Vagina (tissue), 2 donors: ENCODE measurements around the gene DACT1. TPM values are rescaled to one million over a fixed set of nuclear protein-coding genes. Genes with fewer than 3 reads are reported as not detected.

ENCODE experiments used
- DNase-seq, 2 donors: peaks; one replicate each; pipeline ENCODE4 v3.0.0-alpha.2; 2017; ENCODE audit errors: extremely low spot score in 2 of 2
- H3K27ac ChIP-seq: fragments of 200-600 bp; sonication (generic); one replicate; pipeline ENCODE4 v1.5.1; 2019
- H3K27me3 ChIP-seq: fragments of 200-600 bp; sonication (generic); one replicate; pipeline ENCODE4 v1.5.1; 2019
- H3K36me3 ChIP-seq, 2 donors: fragments of 200-600 bp; sonication (generic); one replicate each; pipeline ENCODE4 v1.5.1; 2017 to 2019
- H3K4me1 ChIP-seq: fragments of 200-600 bp; sonication (generic); one replicate; pipeline ENCODE4 v1.5.1; 2019
- H3K4me3 ChIP-seq, 2 donors: fragments of 200-600 bp; sonication (generic); 1 replicate in 1 of 2; 2 replicates in 1 of 2; pipeline ENCODE4 v1.5.1; 2016 to 2019
- H3K9me3 ChIP-seq: fragments of 200-600 bp; sonication (generic); one replicate; pipeline ENCODE4 v1.5.1; 2019
- CTCF ChIP-seq, 3 experiments: fragments of 450-650 bp in 2 of 3; fragments of 200-600 bp in 1 of 3; sonication (generic) in 1 of 3; IDR thresholded peaks; one replicate each; pipeline ENCODE4 v1.5.1; 2017 to 2019; ENCODE audit warnings: antibody characterized with exemption in 3 of 3, mild to moderate bottlenecking in 2 of 3, moderate library complexity in 2 of 3
- POLR2A ChIP-seq, 2 donors: fragments of 450-650 bp; IDR thresholded peaks; one replicate each; pipeline ENCODE4 v1.6.1; 2017; ENCODE audit warnings: antibody characterized with exemption in 2 of 2, mild to moderate bottlenecking in 2 of 2, moderate library complexity in 2 of 2
- POLR2AphosphoS5 ChIP-seq, 2 donors: sonication (generic); formaldehyde crosslinking; IDR thresholded peaks; one replicate each; pipeline ENCODE4 v1.9.0; 2017; ENCODE audit warnings: antibody characterized with exemption in 2 of 2, mild to moderate bottlenecking in 2 of 2, low read depth in 1 of 2; ENCODE audit not compliant: insufficient read depth in 1 of 2
- intact Hi-C: fragments of 100-400 bp; cut with DNase I; formaldehyde crosslinking; loops from one replicate; pipeline ENCODE4 v1.15.1; 2023
- total RNA-seq: library from RNA; depleted of rRNA; stranded (reverse); fragments of >200 nt; gene quantifications from one replicate; pipeline ENCODE4 v1.2.3, GENCODE V29; 2016

Gene DACT1
- total RNA-seq, 1 donor from 2014 or later, result 9.8 TPM

- Histone ChIP-seq H3K27me3 (no peaks in the 10 kb centered on the region), H3K9me3 (no peaks in the 10 kb centered on the region), H3K4me3 (no peak overlapping the region), H3K36me3 (no peaks in the 10 kb centered on the region), H3K27ac (no peak overlapping the region), H3K4me1 (peaks cover 7% of the 10 kb centered on the region)
- DNase-seq, result no peak
- TF ChIP-seq POLR2AphosphoS5 (IDR thresholded peaks at IDR 0.05; ENCODE audit: insufficient read depth in 1 of 2, low read depth in 1 of 2) (peak in 1 of 2 donors; percentile 28), CTCF (IDR thresholded peaks at IDR 0.05) (no peak)
- intact Hi-C loops, result no loop called here
Observed at GRCh38 chr14:58659846-58660245, 22.1 kb downstream of the DACT1 start.

GRCh38 chr14:58660407-58660806, 22.6 kb downstream of the DACT1 start:
- Histone ChIP-seq H3K4me1 (peaks cover 7% of the 10 kb centered on the region), H3K4me3 (no peak overlapping the region), H3K27me3 (no peaks in the 10 kb centered on the region), H3K27ac (no peak overlapping the region), H3K9me3 (no peaks in the 10 kb centered on the region), H3K36me3 (no peaks in the 10 kb centered on the region)
- TF ChIP-seq POLR2AphosphoS5 (IDR thresholded peaks at IDR 0.05; ENCODE audit: insufficient read depth in 1 of 2, low read depth in 1 of 2) (no peak), POLR2A (IDR thresholded peaks at IDR 0.05) (no peak), CTCF (IDR thresholded peaks at IDR 0.05) (no peak)
- DNase-seq, result no peak
- intact Hi-C loops, result no loop called here

- TF ChIP-seq POLR2AphosphoS5 (IDR thresholded peaks at IDR 0.05; ENCODE audit: insufficient read depth in 1 of 2, low read depth in 1 of 2), result no peak
- no peak for TF ChIP-seq POLR2A (IDR thresholded peaks at IDR 0.05)
- no peak for TF ChIP-seq CTCF (IDR thresholded peaks at IDR 0.05)
- H3K27ac ChIP-seq, result no peak overlapping the region
- no peak overlapping the region for H3K4me3 ChIP-seq
- H3K4me1 ChIP-seq, result peaks cover 7% of the 10 kb centered on the region
- no peaks in the 10 kb centered on the region for H3K36me3 ChIP-seq
- intact Hi-C loops, result no loop called here
- H3K27me3 ChIP-seq, result no peaks in the 10 kb centered on the region
- DNase-seq, result no peak
- no peaks in the 10 kb centered on the region for H3K9me3 ChIP-seq
Observed at GRCh38 chr14:58662018-58662417, 24.3 kb downstream of the DACT1 start.

- Histone ChIP-seq H3K4me3 (no peak overlapping the region), H3K9me3 (no peaks in the 10 kb centered on the region), H3K27ac (no peak overlapping the region), H3K36me3 (no peaks in the 10 kb centered on the region), H3K27me3 (no peaks in the 10 kb centered on the region), H3K4me1 (peaks cover 7% of the 10 kb centered on the region)
- no peak for DNase-seq
- no peak for TF ChIP-seq POLR2AphosphoS5 (IDR thresholded peaks at IDR 0.05; ENCODE audit: insufficient read depth in 1 of 2, low read depth in 1 of 2)
- intact Hi-C loops, result no loop called here
Observed at GRCh38 chr14:58662759-58663158, 25.0 kb downstream of the DACT1 start.

GRCh38 chr14:58663494-58664111, 25.8 kb downstream of the DACT1 start:
- no peak overlapping the region for H3K4me3 ChIP-seq
- DNase-seq, result no peak
- TF ChIP-seq POLR2A (IDR thresholded peaks at IDR 0.05) (no peak), POLR2AphosphoS5 (IDR thresholded peaks at IDR 0.05; ENCODE audit: insufficient read depth in 1 of 2, low read depth in 1 of 2) (no peak), CTCF (IDR thresholded peaks at IDR 0.05) (no peak)
- H3K9me3 ChIP-seq, result no peaks in the 10 kb centered on the region
- peaks cover 7% of the 10 kb centered on the region for H3K4me1 ChIP-seq
- no peak overlapping the region for H3K27ac ChIP-seq
- H3K36me3 ChIP-seq, result no peaks in the 10 kb centered on the region
- no peaks in the 10 kb centered on the region for H3K27me3 ChIP-seq
- intact Hi-C loops, result no loop called here
